CD4-positive, alpha-beta T cell treated with Interleukin-1 beta for 1 hour (primary cell): ENCODE data around the gene SMPX.

Source experiments
- DNase-seq, 2 donors: peaks; one replicate each; pipeline ENCODE4 v3.0.0-alpha.2; 2020 to 2022

The SMPX gene

GRCh38 chrX:21708116-21708515, 49.8 kb downstream of the SMPX start:
- DNase-seq = no peak

DNA sequence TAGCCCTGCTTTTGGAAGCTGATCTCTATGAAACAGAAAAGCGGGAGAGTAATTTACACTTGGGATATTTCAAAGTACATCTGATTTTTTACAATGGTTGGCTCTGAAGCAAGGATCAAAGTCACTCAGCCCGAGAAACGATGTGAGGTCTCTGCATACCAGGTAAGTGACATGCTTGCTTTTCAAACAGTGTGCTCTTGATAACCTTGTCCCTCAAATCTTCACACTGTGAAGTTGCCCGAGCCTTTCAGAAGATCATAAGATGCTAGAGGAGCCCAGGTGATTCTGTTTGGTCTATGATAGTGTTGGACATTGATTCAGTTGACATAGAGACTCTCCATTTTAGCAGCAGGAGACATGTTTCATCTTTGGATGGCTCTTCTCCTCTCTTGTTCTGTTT, 52.7 kb downstream of the SMPX start:
- no peak for DNase-seq

- DNase-seq = no peak
Measured at GRCh38 chrX:21702725-21703124, 55.2 kb downstream of the SMPX start.

GRCh38 chrX:21700967-21701366, 56.9 kb downstream of the SMPX start:
- no peak for DNase-seq

GRCh38 chrX:21700275-21700674, 57.6 kb downstream of the SMPX start:
- DNase-seq = no peak

DNA sequence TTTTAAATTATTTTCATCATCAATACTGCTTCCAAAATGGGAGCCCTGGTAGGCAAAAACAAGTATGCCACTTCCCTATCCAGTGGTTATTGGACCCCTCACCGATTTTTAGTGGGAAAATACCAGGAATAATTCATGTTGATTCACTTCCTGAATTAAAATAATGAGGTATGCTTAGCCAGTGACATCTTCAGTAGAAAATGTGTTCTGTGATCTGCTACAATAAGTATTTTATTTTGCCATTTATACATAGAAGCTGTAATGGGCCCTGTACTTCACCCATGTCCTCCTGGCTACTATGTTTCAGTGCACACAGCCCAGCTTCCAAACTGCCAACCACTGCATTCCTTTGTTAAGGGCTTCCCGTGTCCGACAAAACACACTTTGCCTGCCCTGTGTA, 58.8 kb downstream of the SMPX start:
- no peak for DNase-seq

DNA sequence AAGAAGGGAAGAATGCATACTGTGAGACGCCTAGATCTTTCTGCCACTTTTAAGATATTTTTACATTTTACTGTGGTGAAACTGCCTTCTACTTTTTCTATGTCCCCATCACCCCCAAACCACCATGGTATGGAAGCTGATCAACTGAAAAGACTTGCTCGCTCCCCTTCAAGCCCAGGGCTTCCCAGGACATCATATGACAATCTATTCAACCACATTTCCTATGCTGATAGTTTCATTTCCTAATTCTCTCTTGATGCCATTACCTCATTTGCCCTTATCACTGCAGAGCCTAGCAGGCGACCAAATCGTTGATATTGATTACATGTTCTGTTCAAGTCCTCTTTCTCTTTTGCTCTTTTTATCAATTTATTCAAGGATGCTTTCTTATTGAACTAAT, 59.6 kb downstream of the SMPX start:
- no peak for DNase-seq

- no peak for DNase-seq
Measured at GRCh38 chrX:21691512-21692018, 66.4 kb downstream of the SMPX start.

DNA sequence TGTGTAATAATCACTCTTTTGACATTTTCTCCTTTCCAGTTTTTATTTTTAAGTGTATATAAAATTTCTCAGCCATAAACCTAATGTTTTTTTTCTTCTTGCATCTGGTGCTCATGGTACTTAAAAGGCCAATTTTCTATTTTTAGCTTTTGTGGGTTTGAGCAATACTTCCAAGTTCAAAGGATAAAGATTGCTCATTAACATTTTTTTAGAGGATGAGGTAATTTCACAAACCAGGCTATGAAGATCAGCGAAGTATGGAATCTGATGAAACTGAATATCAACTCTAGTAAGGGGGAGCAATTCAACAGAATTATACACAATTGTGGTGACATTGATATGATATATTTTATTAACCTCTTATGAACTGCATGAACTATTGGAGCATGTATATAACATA, 74.0 kb downstream of the SMPX start:
- no peak for DNase-seq

GRCh38 chrX:21678048-21678612, 79.8 kb downstream of the SMPX start:
- DNase-seq = no peak

DNA sequence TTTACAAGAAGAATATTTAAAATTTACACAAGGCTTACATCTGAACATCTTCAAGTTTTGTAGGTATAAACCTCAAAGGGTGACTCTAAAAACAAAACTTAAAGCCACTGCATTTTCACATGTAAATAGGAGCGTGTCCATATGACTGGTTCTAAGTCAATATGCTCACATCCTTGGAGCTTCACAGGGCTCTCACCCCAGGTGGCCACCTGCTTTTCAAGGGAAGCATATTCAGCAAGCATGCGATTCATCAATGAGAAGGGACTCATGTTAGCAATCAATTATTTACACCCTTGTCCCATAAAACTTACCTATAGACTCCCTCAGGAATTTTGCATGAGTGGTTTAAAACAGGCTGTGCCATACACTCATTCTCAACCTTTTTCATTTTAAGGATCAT, 82.0 kb downstream of the SMPX start:
- no peak for DNase-seq

GRCh38 chrX:21674430-21675186, 83.3 kb downstream of the SMPX start:
- no peak for DNase-seq

- DNase-seq = no peak
Measured at GRCh38 chrX:21666679-21667078, 91.2 kb downstream of the SMPX start.

GRCh38 chrX:21666252-21666651, 91.7 kb downstream of the SMPX start:
- no peak for DNase-seq

GRCh38 chrX:21662761-21663160, 95.2 kb downstream of the SMPX start:
- DNase-seq = no peak

DNA sequence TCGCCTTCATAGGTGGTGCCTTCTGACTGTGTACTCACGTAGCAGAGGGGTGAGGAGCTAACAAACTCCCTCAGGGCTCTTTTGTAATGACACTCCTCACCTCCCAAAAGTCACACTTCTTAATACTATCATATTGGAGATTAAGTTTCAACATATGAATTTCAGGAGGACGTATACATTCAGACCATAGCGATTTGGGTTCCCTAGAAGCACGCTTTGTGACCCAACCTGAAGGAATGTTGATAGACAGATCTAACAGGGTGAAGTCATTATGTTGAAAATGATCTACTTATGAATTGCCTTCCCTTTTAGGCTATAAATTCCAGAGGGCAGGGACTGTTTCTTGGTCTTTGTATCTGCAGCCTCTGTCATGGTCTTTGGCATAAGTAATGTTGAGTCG, 96.6 kb downstream of the SMPX start:
- DNase-seq = no peak

DNA sequence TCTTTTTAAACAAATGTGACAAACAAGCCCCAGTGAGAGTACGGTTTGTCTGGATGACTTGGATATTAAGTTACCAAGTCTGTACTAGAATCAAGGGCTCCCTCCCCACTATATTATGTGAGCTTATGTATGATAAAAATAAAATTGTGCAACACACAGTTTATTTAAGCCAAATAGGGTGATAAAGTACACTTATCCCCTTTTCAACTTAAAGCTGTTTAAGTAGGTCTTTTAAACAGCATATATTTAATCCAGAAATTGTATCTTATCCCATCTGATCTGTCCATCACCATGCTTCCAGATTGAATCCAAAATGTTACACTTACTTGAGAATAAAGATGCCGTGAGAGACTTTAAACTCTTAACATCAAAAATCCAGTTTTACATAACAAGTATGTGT, 97.8 kb downstream of the SMPX start:
- no peak for DNase-seq

GRCh38 chrX:21659320-21659719, 98.6 kb downstream of the SMPX start:
- no peak for DNase-seq

DNA sequence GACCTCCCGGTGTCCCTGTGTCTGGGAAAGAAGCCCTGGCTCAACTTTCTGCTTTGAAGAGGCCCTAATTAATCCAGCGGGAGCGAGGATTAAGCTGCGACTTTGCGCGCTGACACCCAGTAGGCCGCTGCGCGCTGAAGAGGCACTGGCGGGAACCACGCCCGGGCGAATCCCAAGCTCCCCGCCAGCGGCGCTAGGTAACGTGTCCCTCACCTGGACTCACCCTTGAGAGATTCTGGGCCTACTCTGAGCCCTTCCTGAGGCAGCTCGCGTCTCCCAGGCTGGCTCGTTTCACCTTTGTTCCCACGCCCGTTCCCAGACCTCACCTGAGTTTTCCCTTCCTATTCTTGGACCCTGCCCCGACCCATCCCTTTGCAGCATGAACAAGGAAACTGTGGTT, 99.2 kb downstream of the SMPX start:
- no peak for DNase-seq

DNA sequence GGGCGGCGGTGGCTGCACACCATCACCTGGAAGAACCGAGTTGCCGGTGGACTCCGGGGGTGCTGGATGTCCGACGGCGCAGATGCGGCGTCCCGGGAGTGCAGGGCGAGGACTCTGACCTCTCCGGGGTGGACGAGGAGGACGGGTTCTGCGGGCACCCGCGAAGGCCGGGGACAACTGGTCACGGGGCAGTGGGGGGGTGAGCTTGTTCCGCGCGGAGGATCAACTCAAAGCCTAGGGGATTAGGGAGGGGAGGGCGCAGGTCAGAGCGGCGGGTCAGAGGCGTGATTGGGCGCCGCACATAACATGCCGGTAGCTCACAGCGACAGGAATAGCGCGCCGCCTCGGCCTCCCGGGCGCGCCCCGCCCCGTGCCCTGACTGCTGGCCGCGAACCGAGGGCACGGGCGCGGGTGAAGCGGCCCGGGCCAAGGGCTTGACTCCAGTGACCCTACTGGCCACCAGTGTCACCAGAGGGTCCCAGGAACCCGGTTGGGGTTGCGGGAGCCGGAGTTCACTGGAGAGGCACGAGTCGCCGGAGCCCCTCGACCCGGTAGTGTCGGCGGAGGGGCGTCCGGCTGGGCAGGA, 99.7 kb downstream of the SMPX start, which contains the start of gene KLHL34:
Gene KLHL34 (minus strand): TSS at position 179 of the 586 bp plus-strand sequence. CDS start 542 bp downstream, outside the sequence.
- peak in 1 of 2 donors; percentile 3 for DNase-seq

DNA sequence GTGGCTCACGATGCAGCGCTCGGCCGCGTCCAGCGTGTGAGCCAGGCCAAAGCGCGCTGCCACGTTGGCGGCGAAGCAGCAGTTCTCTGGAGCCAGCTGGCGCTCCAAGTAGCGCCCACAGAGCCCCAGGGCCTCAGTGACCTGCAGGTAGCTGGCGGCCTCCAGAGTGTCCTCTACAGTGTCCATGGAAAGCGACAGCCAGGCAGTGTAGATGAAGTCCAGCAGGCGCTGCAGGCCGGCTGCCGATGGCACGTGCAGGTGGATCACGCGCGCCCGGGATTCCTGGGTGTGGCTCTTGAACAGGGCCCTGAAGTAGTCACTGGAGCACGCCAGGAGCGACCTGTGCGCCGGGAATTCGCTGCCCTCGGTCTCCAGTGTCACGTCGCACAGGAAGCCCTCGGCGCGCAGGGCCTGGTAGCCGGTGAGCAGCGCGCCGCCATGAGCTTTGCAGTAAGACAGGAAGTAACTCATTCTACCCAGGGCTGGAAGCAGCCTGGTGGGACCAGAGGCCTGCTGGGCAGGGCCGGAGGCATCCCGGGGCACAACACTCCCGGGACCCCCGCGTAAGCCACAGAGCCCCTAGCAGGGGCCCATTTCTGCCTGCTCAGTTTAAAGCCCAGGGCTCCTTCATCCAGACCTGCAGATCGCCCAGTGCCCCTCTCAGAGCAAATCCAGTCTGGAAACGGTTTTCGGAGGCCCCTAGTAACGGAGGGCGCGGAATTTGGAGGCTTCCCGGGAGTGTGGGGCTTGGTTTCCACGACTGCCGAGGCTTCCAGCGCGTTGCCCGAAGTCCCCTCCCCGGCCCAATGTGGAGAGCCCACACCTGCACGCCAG, 100.4 kb downstream of the SMPX start:
- no peak for DNase-seq

DNA sequence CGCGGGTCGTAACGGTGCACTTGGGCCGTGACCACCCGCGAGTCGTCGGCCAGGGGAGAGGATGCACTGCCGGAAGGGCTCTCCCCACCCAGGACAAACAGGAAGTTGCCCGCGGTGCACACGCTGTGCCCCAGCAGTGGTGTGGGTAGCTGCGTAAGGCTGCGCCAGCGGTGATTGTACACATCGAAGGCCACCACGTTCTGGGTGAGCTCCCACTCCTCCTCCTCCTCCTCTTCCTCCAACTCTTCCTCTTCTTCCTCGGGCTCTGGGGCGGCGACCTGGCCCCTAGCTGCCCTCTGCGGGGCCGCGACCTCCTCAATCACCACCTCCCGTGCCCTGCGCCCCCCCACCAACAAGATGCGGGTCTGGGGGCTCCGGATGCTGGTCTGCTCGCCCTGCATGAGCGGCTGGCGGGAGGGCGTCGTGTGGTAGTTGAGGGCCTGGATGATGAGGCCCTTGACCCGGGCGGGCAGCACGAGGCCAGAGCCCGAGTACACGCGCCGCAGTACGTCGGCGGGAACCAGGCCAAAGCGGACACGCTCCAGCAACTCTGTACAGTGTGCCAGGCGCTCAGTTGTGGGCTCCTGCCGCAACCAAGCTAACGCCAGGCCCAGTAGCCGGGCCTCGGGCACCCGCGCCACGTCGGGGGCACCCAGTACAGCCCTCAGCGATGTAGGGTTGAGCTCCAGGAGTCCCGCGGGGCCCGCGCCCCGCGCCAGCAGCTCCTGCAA, 101.2 kb downstream of the SMPX start:
- DNase-seq = no peak
